PC-3 (cell line): ENCODE results near the gene CGB1. TPM values are rescaled to one million over a fixed set of nuclear protein-coding genes. Genes with fewer than 3 reads are reported as not detected.
A peak's percentile ranks its signal among the peaks of the same experiment; 100 is the strongest.

Experiments used
- ATAC-seq: fragments of 200-7000 bp; cut with Tn5 transposase; 2 replicates; pipeline ENCODE4 v1.9.1; 2020; ENCODE audit warnings: mild to moderate bottlenecking, moderate library complexity
- BruUV-seq: library from RNA; stranded (reverse); fragments of 400-500 nt; replicated peaks from 2 replicates; lab custom pipeline; 2021; lab: Mats Ljungman, UMichigan
- CTCF ChIA-PET: fragments of 300-600 bp; sonication (Branson Sonifier 250); formaldehyde crosslinking; loops from one replicate; lab custom pipeline; 2022; ENCODE audit warnings: antibody characterized with exemption; lab: Charles Lee
- POLR2A ChIA-PET: fragments of 300-600 bp; sonication (Branson Sonifier 250); formaldehyde crosslinking; loops from one replicate; lab custom pipeline; 2022; ENCODE audit warnings: antibody characterized with exemption; ENCODE audit not compliant: unreplicated experiment; lab: Charles Lee
- DNase-seq: peaks from one replicate; pipeline ENCODE4 v3.0.0-alpha.2; 2015
- H2AFZ ChIP-seq: fragments of 300-600 bp; sonication (generic); 2 replicates; pipeline ENCODE4 v1.6.0; 2016; ENCODE audit warnings: antibody characterized with exemption, low read length
- H3F3A ChIP-seq: fragments of 300-600 bp; sonication (generic); one replicate; pipeline ENCODE4 v1.6.0; 2017; ENCODE audit warnings: antibody characterized with exemption, low read length, control low read depth, mild to moderate bottlenecking; ENCODE audit not compliant: unreplicated experiment
- H3K27ac ChIP-seq: fragments of 300-600 bp; sonication (generic); 2 replicates; pipeline ENCODE4 v1.5.1; 2016; ENCODE audit warnings: mild to moderate bottlenecking, low read length
- H3K27me3 ChIP-seq: fragments of 300-600 bp; sonication (generic); 2 replicates; pipeline ENCODE4 v1.6.1; 2016; ENCODE audit warnings: low read length, mixed read lengths
- H3K36me3 ChIP-seq: fragments of 300-600 bp; sonication (generic); 2 replicates; pipeline ENCODE4 v1.6.1; 2016; ENCODE audit warnings: low read depth, mixed run types, low read length, mixed read lengths
- H3K4me1 ChIP-seq: fragments of 300-600 bp; sonication (generic); 2 replicates; pipeline ENCODE4 v1.5.1; 2016; ENCODE audit warnings: low read length; ENCODE audit not compliant: insufficient read depth
- H3K4me2 ChIP-seq: fragments of 300-600 bp; sonication (generic); 2 replicates; pipeline ENCODE4 v1.6.0; 2016; ENCODE audit warnings: low read length
- H3K4me3 ChIP-seq: fragments of 300-600 bp; sonication (generic); 2 replicates; pipeline ENCODE4 v1.5.1; 2016; ENCODE audit warnings: mild to moderate bottlenecking, low read length, mixed read lengths
- H3K79me2 ChIP-seq: fragments of 300-600 bp; sonication (generic); 2 replicates; pipeline ENCODE4 v1.6.1; 2017; ENCODE audit warnings: low read length, mixed read lengths
- H3K9ac ChIP-seq: fragments of 300-600 bp; sonication (generic); 2 replicates; pipeline ENCODE4 v1.6.0; 2016; ENCODE audit warnings: mild to moderate bottlenecking, low read length
- H3K9me2 ChIP-seq: fragments of 300-600 bp; sonication (generic); replicated peaks from 2 replicates; pipeline ENCODE4 v1.6.1; 2016; ENCODE audit warnings: mixed run types, low read length, mixed read lengths
- H3K9me3 ChIP-seq: fragments of 300-600 bp; sonication (generic); 2 replicates; pipeline ENCODE4 v1.6.1; 2016; ENCODE audit warnings: low read length, mixed read lengths
- H4K20me1 ChIP-seq: fragments of 300-600 bp; sonication (generic); 2 replicates; pipeline ENCODE4 v1.6.1; 2016; ENCODE audit warnings: low read length, mixed read lengths
- CTCF ChIP-seq: fragments of 300-600 bp; sonication (generic); conservative IDR thresholded peaks from 2 replicates; pipeline ENCODE4 v1.5.1; 2017; ENCODE audit warnings: antibody characterized with exemption, low read depth, mild to moderate bottlenecking, low read length
- EZH2 ChIP-seq: fragments of 300-600 bp; sonication (generic); IDR thresholded peaks from one replicate; pipeline ENCODE4 v1.6.1; 2017; ENCODE audit warnings: antibody characterized with exemption, mild to moderate bottlenecking, low read length; ENCODE audit not compliant: unreplicated experiment
- EZH2phosphoT487 ChIP-seq: fragments of 300-600 bp; sonication (generic); IDR thresholded peaks from 2 replicates; pipeline ENCODE4 v1.6.1; 2018; ENCODE audit warnings: mild to moderate bottlenecking, antibody characterized with exemption, low read length, borderline replicate concordance
- intact Hi-C: fragments of 100-400 bp; cut with micrococcal nuclease; formaldehyde crosslinking; loops from 2 replicates; pipeline ENCODE4 v1.9.0; 2023
- total RNA-seq: library from RNA; depleted of rRNA; stranded (reverse); fragments of >200 nt; gene quantifications from 2 replicates; pipeline ENCODE4 v1.2.3, GENCODE V29; 2014

Gene CGB1
- total RNA-seq, 1 experiment from 2014 or later, result 0.95 TPM

GRCh38 chr19:48992581-48993174 is 44.0 kb downstream of the CGB1 start:
- H3K27ac ChIP-seq, result peak overlapping the region; percentile 36; the same call in 1 of the 2 replicates
- POLR2A ChIA-PET, result interaction anchor here (0.5 to 0.9 kb wide), 7 partner anchors 9 to 370 kb away, joined by 3 to 7 read pairs (median 4); partner anchors contain the start of genes BAX and CGB7
- H3K4me3 ChIP-seq, result peak overlapping the region; percentile 93
- H3K9ac ChIP-seq, result peak overlapping the region; percentile 89
- no peaks in the 10 kb centered on the region for H3K36me3 ChIP-seq
- ATAC-seq (no peak), DNase-seq (no peak)
- peaks cover 6% of the 10 kb centered on the region; the same call in 1 of the 2 replicates for H3K4me1 ChIP-seq
- H3K4me2 ChIP-seq, result peak overlapping the region; percentile 98
- no peaks in the 10 kb centered on the region for H3K9me3 ChIP-seq
- H4K20me1 ChIP-seq, result 0 out of 2 replicates have a peak, but pooled peaks cover 2% of the 10 kb centered on the region
- H3K27me3 ChIP-seq, result no peaks in the 10 kb centered on the region
- BruUV-seq, result TSS peak; percentile 88
- CTCF ChIA-PET, result interaction anchor here (1.0 to 1.3 kb wide), 5 partner anchors 14 to 163 kb away, joined by 3 to 7 read pairs (median 3); partner anchors contain the start of gene HRC
- intact Hi-C loops, result loop anchor here (10.0 kb wide), 1 partner anchor 82 kb away; the partner anchor contains the start of gene KCNA7
- no peaks in the 10 kb centered on the region for H3F3A ChIP-seq
- peak overlapping the region; percentile 73; the same call in 1 of the 2 replicates for H2AFZ ChIP-seq
- TF ChIP-seq CTCF, result no peak
- TF ChIP-seq EZH2phosphoT487, result no peak
- no peak for TF ChIP-seq EZH2
- H3K9me2 ChIP-seq, result no peaks in the 10 kb centered on the region
- H3K79me2 ChIP-seq, result peaks cover 71% of the 10 kb centered on the region

GRCh38 chr19:48991873-48992580 is 44.7 kb downstream of the CGB1 start:
- Histone ChIP-seq H3K9ac (peak overlapping the region; percentile 89), H3K4me2 (peak overlapping the region; percentile 98), H3K27me3 (no peaks in the 10 kb centered on the region), H3K9me3 (no peaks in the 10 kb centered on the region), H3F3A (no peaks in the 10 kb centered on the region), H3K79me2 (peaks cover 64% of the 10 kb centered on the region), H3K4me3 (peak overlapping the region; percentile 93), H4K20me1 (no peaks in the 10 kb centered on the region), H3K27ac (peak overlapping the region; percentile 36; the same call in 1 of the 2 replicates), H2AFZ (peak overlapping the region; percentile 73; the same call in 1 of the 2 replicates), H3K9me2 (no peaks in the 10 kb centered on the region), H3K4me1 (peaks cover 6% of the 10 kb centered on the region; the same call in 1 of the 2 replicates), H3K36me3 (no peaks in the 10 kb centered on the region; the same call in 1 of the 2 replicates)
- ATAC-seq (peak; percentile 54), DNase-seq (peak; percentile 66)
- no TSS peak for BruUV-seq
- intact Hi-C loops, result loop anchor here (10.0 kb wide), 1 partner anchor 83 kb away; the partner anchor contains the start of gene KCNA7
- TF ChIP-seq EZH2, result no peak
- TF ChIP-seq CTCF, result no peak
- no peak for TF ChIP-seq EZH2phosphoT487
- CTCF ChIA-PET, result no interaction called here
- POLR2A ChIA-PET, result interaction anchor here (0.6 kb wide), 2 partner anchors 159 to 166 kb away, joined by 3 read pairs; partner anchors contain the start of gene TRPM4
